ENCODE results near the gene LAG3.
"Not testable (repeated sequence)": the region's sequence is repeated elsewhere in the genome, so short reads cannot be mapped to it uniquely, and the experiment has no call there.

LAG3 gene

GRCh38 chr12:6772331-6772695, at the start of gene LAG3:
TSS of gene LAG3 (plus strand) at chr12:6772520. CDS start at chr12:6772853, 333 bp downstream.
- no peak for DNase-seq

GRCh38 chr12:6722863-6723262, 49.5 kb upstream of the LAG3 start:
- no peak for DNase-seq

- DNase-seq, result peak; percentile 88 to 94 (median 90)
Observed at GRCh38 chr12:6723607-6724408, 48.5 kb upstream of the LAG3 start, which contains the start of gene COPS7A. TSS of gene COPS7A (plus strand) at chr12:6724046. CDS start at chr12:6724657, 611 bp downstream.

- no peak for DNase-seq
Observed at GRCh38 chr12:6724409-6724797, 47.9 kb upstream of the LAG3 start.

- DNase-seq, result no peak
Observed at GRCh38 chr12:6725350-6725749, 47.0 kb upstream of the LAG3 start.

- DNase-seq, result no peak
Observed at GRCh38 chr12:6729186-6729585, 43.1 kb upstream of the LAG3 start.

GRCh38 chr12:6730169-6730568, 42.2 kb upstream of the LAG3 start:
- no peak for DNase-seq

- DNase-seq, result no peak
Observed at GRCh38 chr12:6734506-6735387, 37.6 kb upstream of the LAG3 start.

- DNase-seq, result peak in 1 of 4 experiments; percentile 16
Observed at GRCh38 chr12:6735448-6736191, 36.7 kb upstream of the LAG3 start.

GRCh38 chr12:6736754-6737153, 35.6 kb upstream of the LAG3 start:
- no peak for DNase-seq

- DNase-seq, result not testable (repeated sequence)
Observed at GRCh38 chr12:6742080-6742479, 30.2 kb upstream of the LAG3 start.

- no peak for DNase-seq
Observed at GRCh38 chr12:6742834-6743233, 29.5 kb upstream of the LAG3 start.

- DNase-seq, result not testable (repeated sequence)
Observed at GRCh38 chr12:6743300-6743699, 29.0 kb upstream of the LAG3 start.

- DNase-seq, result no peak
Observed at GRCh38 chr12:6745741-6746525, 26.4 kb upstream of the LAG3 start.

GRCh38 chr12:6747216-6747615, 25.1 kb upstream of the LAG3 start:
- no peak for DNase-seq

GRCh38 chr12:6748761-6749160, 23.6 kb upstream of the LAG3 start:
- DNase-seq, result no peak

GRCh38 chr12:6750506-6750905, 21.8 kb upstream of the LAG3 start:
- DNase-seq, result no peak

- no peak for DNase-seq
Observed at GRCh38 chr12:6751767-6752166, 20.6 kb upstream of the LAG3 start.

GRCh38 chr12:6752167-6752920, 20.0 kb upstream of the LAG3 start:
- DNase-seq, result no peak

GRCh38 chr12:6752921-6753771, 19.2 kb upstream of the LAG3 start, which contains the start of gene MLF2:
TSS of gene MLF2 (minus strand) at chr12:6753141. CDS start at chr12:6752334, 807 bp downstream.
- peak; percentile 90 to 94 (median 92) for DNase-seq

Data from activated CD4-positive, CD25-positive, alpha-beta regulatory T cell (primary cell).